SK-N-SH treated with all-trans-retinoic acid at 6 μM for 48 hours (cell line): ENCODE results near the gene CCDC186.

ENCODE experiments used
- ARNTL ChIP-seq: fragments of 450-650 bp; formaldehyde crosslinking; IDR thresholded peaks from 2 replicates; pipeline ENCODE4 v1.5.0; 2020; ENCODE audit warnings: low read depth, mild to moderate bottlenecking, moderate library complexity, borderline replicate concordance
- BACH2 ChIP-seq: fragments of 250-450 bp; sonication (Bioruptor Pico); IDR thresholded peaks from 2 replicates; pipeline ENCODE4 v1.9.0; 2021; ENCODE audit warnings: mild to moderate bottlenecking, borderline replicate concordance
- CSDC2 ChIP-seq: fragments of 250-450 bp; sonication (Bioruptor Pico); IDR thresholded peaks from 2 replicates; pipeline ENCODE4 v1.5.0; 2020; ENCODE audit warnings: mild to moderate bottlenecking, moderate library complexity
- CSRNP3 ChIP-seq: fragments of 250-450 bp; sonication (Bioruptor Pico); IDR thresholded peaks from 2 replicates; pipeline ENCODE4 v1.5.1; 2021; ENCODE audit warnings: mild to moderate bottlenecking, moderate library complexity
- GLIS3 ChIP-seq: fragments of 250-450 bp; sonication (Bioruptor Pico); IDR thresholded peaks from 2 replicates; pipeline ENCODE4 v1.5.0; 2020; ENCODE audit warnings: mild to moderate bottlenecking, moderate library complexity
- OSR1 ChIP-seq: fragments of 250-450 bp; sonication (Bioruptor Pico); IDR thresholded peaks from 2 replicates; pipeline ENCODE4 v1.8.0; 2022; ENCODE audit warnings: moderate library complexity, mild to moderate bottlenecking, inconsistent platforms
- RARB ChIP-seq: fragments of 250-450 bp; sonication (Bioruptor Pico); IDR thresholded peaks from 2 replicates; pipeline ENCODE4 v1.8.0; 2021; ENCODE audit warnings: mild to moderate bottlenecking, moderate library complexity
- ZC3H10 ChIP-seq: fragments of 250-450 bp; sonication (Bioruptor Pico); IDR thresholded peaks from 2 replicates; pipeline ENCODE4 v1.5.1; 2021; ENCODE audit warnings: mild to moderate bottlenecking, moderate library complexity
- ZFP3 ChIP-seq: fragments of 250-450 bp; sonication (Bioruptor Pico); IDR thresholded peaks from 2 replicates; pipeline ENCODE4 v1.5.0; 2020; ENCODE audit warnings: mild to moderate bottlenecking, moderate library complexity
- ZFP30 ChIP-seq: fragments of 450-650 bp; formaldehyde crosslinking; IDR thresholded peaks from 2 replicates; pipeline ENCODE4 v1.5.0; 2022; ENCODE audit warnings: mild to moderate bottlenecking, moderate library complexity
- ZNF565 ChIP-seq: fragments of 450-650 bp; formaldehyde crosslinking; conservative IDR thresholded peaks from 2 replicates; pipeline ENCODE4 v1.5.0; 2020; ENCODE audit warnings: low read depth, mild to moderate bottlenecking, moderate library complexity

- no peak for TF ChIP-seq ZFP30 (CRISPR knock-in tag)
- TF ChIP-seq ZFP3, result no peak
- no peak for TF ChIP-seq OSR1 (CRISPR knock-in tag)
- no peak for TF ChIP-seq RARB (CRISPR knock-in tag)
- TF ChIP-seq GLIS3 (CRISPR knock-in tag), result no peak
- TF ChIP-seq CSRNP3, result no peak
- TF ChIP-seq ZNF565 (CRISPR knock-in tag), result no peak
- no peak for TF ChIP-seq BACH2
- TF ChIP-seq CSDC2 (CRISPR knock-in tag), result no peak
- TF ChIP-seq ZC3H10 (CRISPR knock-in tag), result no peak
- no peak for TF ChIP-seq ARNTL (CRISPR knock-in tag)
Observed at GRCh38 chr10:114094795-114095194, 79.2 kb downstream of the CCDC186 start.
